SU-DHL-6 (cell line): ENCODE results near the gene PPP1R37.

ENCODE experiments used
- EZH2phosphoT487 ChIP-seq: fragments of 200-600 bp; sonication (generic), shearing (Covaris generic); conservative IDR thresholded peaks from 2 replicates; pipeline ENCODE4 v1.6.1; 2018; ENCODE audit warnings: mild to moderate bottlenecking, antibody characterized with exemption, low read length, moderate library complexity, mixed read lengths
- TF ChIP-seq, protein P1 (sequence below): fragments of 200-600 bp; sonication (generic); IDR thresholded peaks from one replicate; pipeline ENCODE4 v1.5.1; 2017; ENCODE audit warnings: antibody characterized with exemption, mild to moderate bottlenecking, low read length, moderate library complexity; ENCODE audit not compliant: insufficient read depth, poor library complexity, severe bottlenecking

DNA sequence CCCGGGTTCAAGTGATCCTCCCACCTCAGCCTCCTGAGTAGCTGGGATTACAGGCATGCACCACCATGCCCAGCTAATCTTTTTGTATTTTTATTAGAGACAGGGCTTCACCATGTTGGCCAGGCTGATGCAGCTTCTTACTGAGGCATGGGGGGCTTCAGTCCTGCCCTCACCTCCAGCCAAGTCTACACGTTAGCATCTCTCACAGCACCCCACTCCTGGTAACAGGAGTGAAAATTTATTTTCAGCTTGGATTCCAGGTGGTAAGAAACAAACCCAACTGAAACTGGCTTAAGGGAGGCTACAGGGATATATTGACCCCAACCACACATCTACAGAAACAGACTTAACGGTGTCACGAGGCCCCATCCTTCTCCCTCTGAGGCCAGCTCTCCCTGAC is 57.2 kb downstream of the PPP1R37 start:
- TF ChIP-seq, protein P1, sequence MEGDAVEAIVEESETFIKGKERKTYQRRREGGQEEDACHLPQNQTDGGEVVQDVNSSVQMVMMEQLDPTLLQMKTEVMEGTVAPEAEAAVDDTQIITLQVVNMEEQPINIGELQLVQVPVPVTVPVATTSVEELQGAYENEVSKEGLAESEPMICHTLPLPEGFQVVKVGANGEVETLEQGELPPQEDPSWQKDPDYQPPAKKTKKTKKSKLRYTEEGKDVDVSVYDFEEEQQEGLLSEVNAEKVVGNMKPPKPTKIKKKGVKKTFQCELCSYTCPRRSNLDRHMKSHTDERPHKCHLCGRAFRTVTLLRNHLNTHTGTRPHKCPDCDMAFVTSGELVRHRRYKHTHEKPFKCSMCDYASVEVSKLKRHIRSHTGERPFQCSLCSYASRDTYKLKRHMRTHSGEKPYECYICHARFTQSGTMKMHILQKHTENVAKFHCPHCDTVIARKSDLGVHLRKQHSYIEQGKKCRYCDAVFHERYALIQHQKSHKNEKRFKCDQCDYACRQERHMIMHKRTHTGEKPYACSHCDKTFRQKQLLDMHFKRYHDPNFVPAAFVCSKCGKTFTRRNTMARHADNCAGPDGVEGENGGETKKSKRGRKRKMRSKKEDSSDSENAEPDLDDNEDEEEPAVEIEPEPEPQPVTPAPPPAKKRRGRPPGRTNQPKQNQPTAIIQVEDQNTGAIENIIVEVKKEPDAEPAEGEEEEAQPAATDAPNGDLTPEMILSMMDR = no peak
- no peak for TF ChIP-seq EZH2phosphoT487
